Embryonic facial prominence (tissue), 1 donor: ENCODE results near the gene MCTP2.
"Not testable (repeated sequence)": the region's sequence is repeated elsewhere in the genome, so short reads cannot be mapped to it uniquely, and the experiment has no call there.

ENCODE experiments used
- DNase-seq: peaks from one replicate; pipeline ENCODE4 v3.0.0-alpha.2; 2016; ENCODE audit errors: extremely low spot score

The MCTP2 gene

DNA sequence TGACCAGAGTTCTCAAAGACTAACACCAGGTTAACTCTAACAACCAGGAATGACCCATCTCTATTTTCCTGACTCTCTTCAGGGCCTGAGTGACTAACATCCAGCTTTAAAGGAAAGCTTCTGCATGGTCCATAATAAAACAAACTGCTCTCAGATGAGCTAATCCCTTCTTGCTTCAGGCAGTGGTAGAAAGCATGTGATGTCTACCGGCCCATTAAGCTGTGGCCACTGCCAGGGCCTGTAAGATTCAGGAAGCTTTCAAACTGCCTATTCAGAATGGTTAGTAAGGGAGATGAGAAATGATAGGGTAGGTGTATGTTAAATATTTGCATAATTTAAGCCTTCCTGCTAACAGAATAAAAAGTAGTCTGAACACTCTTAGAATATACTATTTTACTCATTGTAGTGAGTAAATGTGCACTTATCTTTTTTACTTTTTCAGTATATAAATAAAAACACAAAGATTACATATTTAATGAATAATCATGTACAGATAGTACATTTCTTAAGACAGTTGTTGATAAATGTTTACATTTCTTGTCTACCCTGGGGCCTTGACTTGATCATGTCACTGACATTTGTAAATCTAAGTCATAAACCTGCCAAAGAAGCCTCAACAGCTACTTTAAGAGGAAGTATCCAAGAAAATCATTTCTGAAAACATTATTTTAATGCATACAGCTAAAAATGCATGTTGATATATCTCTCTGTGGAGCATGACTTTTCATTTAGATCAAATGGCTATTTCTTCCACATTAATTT, 222.0 kb downstream of the MCTP2 start:
- DNase-seq, result no peak

- no peak for DNase-seq
Measured at GRCh38 chr15:94455297-94455696, 223.9 kb downstream of the MCTP2 start.

GRCh38 chr15:94456226-94456625, 224.9 kb downstream of the MCTP2 start:
- no peak for DNase-seq

DNA sequence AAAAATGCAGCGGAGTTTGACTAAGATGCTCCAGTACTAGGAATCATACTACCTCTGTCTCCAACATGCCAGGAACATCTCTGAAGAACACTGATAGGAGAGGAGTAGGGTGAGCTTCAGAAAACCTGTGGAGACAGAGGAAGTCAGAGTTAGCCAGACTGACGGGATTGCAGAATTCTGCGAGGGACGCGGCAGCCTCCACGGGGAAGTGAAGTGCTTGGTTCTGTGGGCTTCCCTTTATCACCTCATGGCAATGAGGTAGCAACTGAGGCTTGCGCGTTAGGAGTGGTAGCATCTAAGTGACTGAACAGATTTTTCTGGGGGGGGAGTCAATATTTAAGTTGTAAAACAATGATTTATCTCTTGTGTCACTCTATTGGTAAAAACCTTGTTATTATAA, 226.3 kb downstream of the MCTP2 start:
- DNase-seq, result no peak

DNA sequence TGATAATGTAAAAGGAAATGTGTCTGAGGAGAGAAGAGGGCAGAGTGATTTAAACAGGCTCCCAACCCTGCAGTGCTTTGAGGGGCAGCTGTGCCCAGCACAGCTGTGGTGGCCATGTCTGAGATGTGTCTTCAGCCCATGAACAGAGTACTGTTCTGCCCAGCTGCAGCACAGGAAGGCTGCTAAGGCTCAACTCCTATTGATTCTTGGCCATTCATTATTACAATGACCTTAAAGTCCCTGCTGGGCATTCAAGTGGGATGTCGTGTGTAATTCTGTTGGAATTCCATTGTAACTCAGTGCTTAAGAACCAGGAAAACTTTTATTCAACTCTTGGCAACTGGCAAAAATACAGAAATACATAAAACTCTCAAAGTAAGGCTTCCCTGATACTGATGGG, 229.3 kb downstream of the MCTP2 start:
- no peak for DNase-seq

DNA sequence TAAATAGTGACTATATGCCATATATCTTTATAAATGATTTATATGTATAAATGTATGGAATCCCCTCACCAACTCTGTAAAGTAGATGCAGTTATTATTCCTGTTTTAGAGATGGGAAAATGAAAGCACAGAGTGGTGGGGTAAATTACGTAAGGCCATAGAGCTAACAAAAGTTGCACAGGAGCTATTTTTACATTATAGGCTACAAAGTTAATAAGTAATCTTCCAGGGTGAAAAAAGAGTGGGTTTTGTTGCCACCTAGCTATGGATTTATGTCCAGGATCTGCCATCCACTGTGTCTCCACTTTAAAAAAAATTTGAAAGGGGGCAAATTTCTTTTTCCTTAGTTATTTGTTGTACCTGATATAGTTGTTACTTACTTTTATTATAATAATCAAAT, 235.7 kb downstream of the MCTP2 start:
- DNase-seq, result no peak

DNA sequence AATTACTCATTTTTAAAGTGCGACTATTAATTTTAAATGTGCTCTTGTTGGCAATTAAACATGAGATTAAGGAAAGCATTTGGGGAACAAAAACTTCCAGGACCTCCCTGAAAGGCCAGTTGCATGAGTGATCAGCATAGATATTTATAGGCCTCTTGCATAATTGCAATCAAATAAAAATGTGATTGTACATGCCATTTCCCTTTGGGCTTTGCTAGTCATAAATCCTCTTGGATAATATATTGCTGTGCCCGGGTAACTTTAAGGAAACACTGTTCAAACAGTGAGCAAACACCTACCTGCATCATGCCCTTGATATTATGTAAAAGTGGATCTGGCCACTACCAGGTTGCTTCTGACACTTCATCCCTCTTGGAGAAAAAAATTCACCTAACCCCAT, 239.1 kb downstream of the MCTP2 start:
- DNase-seq, result no peak

DNA sequence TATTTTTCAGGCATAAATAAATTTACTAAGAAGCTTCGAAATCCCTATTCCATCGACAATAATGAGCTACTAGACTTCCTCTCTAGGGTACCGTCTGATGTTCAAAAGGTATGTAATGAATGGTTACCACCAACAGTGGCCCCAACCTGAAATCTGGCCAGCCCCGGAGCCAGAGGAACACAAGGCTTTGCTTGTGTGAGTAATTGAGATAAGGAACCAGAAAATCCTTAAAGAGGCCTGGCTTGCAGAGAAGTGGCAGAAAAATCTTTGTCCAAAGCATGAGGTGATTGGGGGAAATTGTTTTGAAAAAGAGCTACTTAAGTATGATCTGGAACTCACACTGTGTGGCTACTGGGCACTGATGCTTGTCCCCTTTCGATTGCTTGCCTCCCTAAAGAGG, 245.3 kb downstream of the MCTP2 start:
- no peak for DNase-seq

GRCh38 chr15:94477913-94478553, 246.7 kb downstream of the MCTP2 start:
- no peak for DNase-seq

DNA sequence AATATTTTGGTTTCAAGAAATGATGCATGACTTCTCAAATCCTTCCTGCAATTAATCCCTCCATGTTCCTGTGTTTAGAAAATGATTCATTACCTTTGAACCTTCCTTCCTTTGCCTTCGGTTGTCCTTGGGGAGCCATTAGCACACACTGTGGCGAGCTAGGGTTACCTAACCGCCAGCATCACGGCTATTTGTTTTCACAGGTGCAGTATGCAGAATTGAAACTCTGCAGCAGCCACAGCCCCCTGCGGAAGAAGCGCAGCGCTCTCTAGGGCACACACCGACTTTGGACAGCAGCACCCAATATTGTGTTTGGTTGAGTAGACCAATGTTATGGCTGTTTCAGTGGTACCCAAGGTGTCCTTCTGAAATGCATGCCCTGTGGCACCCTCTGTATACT, 247.4 kb downstream of the MCTP2 start:
- no peak for DNase-seq

DNA sequence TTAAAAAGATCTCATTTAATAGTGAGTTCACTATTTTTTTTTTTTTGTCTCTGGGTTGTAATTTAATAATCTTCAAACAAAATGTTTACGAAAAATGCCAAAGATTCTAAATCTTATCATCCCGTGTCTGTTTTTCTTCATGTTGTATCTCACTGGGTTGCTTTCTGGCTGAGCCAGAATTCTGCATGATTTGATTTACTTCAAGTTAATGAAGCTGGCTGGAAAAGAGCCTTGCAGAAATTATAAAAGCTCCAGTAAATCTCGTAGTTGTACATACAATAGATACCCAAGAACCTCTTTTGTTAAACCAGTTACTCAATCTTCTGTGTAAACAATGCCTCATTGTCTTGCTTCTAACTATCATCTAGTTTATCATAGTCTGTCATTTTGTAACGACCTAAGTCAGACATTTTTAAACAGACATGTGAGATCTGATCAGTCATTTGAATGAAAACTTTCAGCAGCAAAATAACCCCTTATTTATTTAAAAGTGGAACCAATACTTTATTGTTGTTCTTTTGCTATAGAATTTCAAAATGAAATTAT, 249.0 kb downstream of the MCTP2 start:
- no peak for DNase-seq

DNA sequence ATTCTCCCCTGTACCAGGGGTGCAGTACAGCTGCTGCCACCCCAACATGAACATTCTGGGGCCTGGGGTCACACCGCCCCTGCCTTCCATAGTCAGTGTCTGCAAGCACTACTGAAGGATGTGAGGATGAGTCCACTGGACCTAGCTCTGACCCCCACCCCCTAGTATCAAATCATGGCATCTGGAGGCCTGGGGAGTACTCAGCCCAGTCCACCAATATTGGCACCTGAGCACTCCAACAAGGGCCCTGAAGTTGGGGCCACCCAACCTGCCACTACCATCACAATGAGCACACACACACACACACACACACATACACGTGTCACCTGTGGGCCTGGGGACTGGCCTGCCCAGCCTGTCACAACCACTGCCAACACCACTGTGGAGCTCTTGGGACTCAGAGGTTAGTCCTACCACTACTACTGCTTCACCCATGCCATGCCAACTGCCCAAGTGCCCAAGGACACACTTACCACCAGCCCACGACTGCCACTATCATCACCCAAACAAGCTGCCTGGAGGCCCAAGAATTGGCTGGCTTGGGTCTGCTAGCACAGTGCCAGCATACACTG, 253.9 kb downstream of the MCTP2 start:
- no peak for DNase-seq

- no peak for DNase-seq
Measured at GRCh38 chr15:94487635-94488034, 256.3 kb downstream of the MCTP2 start.

DNA sequence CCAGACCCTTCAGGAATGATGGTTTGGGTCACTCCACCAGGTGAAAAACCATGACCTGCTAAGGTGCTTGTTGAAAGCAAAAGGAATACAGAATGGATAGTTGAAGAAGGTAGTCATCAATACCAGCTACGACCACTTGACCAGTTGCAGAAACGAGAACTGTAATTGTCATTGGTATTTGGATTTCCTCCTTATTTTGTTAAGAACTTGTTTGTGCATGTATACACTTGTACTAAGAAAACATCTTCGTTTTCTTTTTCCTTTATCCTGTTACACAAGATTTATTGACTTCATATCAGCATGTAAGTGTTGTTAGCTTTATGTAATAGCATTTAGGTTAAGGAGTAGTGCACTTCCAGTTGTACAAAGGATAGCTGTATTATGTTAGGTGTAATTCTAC, 261.8 kb downstream of the MCTP2 start:
- DNase-seq, result no peak

DNA sequence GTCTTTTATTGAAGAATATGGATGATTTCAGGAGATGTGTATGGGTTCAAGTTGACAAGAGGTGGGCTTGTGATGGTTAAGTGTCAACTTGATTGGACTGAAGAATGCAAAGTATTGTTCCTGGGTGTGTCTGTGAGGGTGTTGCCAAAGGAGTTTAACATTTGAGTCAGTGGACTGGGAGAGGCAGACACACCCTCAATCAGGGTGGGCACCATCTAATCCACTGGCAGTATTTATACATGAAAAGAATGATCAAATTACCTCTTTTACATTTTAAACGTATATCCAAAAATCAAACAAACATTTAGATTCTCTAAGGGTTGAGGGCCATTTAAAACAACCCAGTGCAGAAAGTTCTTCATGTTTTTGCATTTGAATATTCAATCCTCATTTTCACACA, 262.2 kb downstream of the MCTP2 start:
- DNase-seq, result not testable (repeated sequence)

- DNase-seq, result no peak
Measured at GRCh38 chr15:94494732-94495131, 263.4 kb downstream of the MCTP2 start.

DNA sequence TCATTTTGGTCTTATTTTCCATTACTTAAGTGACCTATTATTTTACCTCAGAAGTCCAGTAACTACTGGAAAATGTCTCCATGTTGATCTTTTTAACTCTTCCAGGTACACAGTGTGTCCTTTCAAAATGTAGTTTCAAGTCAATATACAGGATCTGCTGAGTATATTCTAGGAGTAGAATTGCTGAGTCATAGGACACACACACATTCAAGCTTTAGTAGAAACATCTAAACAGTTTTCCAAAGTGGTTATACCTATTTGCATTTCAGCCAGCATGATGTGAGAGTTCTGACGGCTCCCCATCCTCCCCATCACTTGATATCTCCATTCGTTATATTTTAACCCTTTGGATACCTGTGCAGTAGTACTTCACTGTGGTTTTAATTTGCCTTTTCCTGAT, 271.9 kb downstream of the MCTP2 start:
- DNase-seq, result no peak

DNA sequence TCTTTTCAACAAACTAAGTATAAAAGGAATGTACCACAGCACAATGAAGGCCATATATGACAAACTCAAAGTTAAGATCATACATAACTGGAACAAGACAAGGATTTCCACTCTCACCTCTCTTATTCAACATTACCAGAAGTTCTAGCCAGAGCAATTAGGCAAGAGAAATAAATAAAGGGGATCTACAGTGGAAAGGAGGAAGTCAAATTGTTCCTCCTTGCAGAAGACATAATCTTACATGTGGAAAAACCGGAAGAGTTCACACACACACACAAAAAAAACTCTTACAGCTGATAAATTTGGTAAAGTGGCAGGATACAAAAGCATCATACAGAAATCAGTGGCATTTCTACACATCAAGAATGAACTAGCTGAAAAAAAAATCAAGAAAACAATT, 277.9 kb downstream of the MCTP2 start:
- no peak for DNase-seq

- DNase-seq, result no peak
Measured at GRCh38 chr15:94522125-94522524, 290.8 kb downstream of the MCTP2 start.

- DNase-seq, result no peak
Measured at GRCh38 chr15:94523873-94524272, 292.5 kb downstream of the MCTP2 start.

- DNase-seq, result no peak
Measured at GRCh38 chr15:94524565-94524964, 293.2 kb downstream of the MCTP2 start.

- no peak for DNase-seq
Measured at GRCh38 chr15:94526071-94526689, 294.8 kb downstream of the MCTP2 start.

- no peak for DNase-seq
Measured at GRCh38 chr15:94532226-94532625, 300.9 kb downstream of the MCTP2 start.
